ENCODE data around the gene EIF5B. TPM values are rescaled to one million over a fixed set of nuclear protein-coding genes. Genes with fewer than 3 reads are reported as not detected.

Gene EIF5B
- total RNA-seq, 1 donor from 2014 or later, result 65.6 TPM

GRCh38 chr2:99388892-99389291 is 51.7 kb downstream of the EIF5B start:
- FAIRE-seq (no peak), DNase-seq (ENCODE audit: low read depth) (no peak)
- no peaks in the 10 kb centered on the region for H3K9me3 ChIP-seq (ENCODE audit: insufficient read depth, low read depth, low read length)
- no peak overlapping the region for H3K4me3 Mint-ChIP-seq (ENCODE audit: unreplicated experiment)
- H3K4me1 ChIP-seq (ENCODE audit: insufficient read depth, low read length), result peaks cover 8% of the 10 kb centered on the region
- no peak for TF ChIP-seq CTCF (IDR thresholded peaks at IDR 0.05; ENCODE audit: insufficient read depth, low read depth, low read length)
- TF ChIP-seq EZH2 (IDR thresholded peaks at IDR 0.05; ENCODE audit: insufficient read depth, low read length), result no peak
- peaks cover 8% of the 10 kb centered on the region for H3K4me1 Mint-ChIP-seq (ENCODE audit: low read depth, unreplicated experiment)
- peaks cover 12% of the 10 kb centered on the region for H3K79me2 ChIP-seq (ENCODE audit: insufficient read depth, low read length)
- H3K4me2 ChIP-seq (ENCODE audit: low read length), result no peak overlapping the region
- peaks cover 13% of the 10 kb centered on the region for H3K36me3 Mint-ChIP-seq (ENCODE audit: low read depth, unreplicated experiment)
- H3K9ac ChIP-seq (ENCODE audit: low read length), result no peak overlapping the region
- no peaks in the 10 kb centered on the region for H3K27me3 ChIP-seq (ENCODE audit: insufficient read depth, low read length)
- no peak overlapping the region for H3K27ac ChIP-seq (ENCODE audit: low read depth, low read length)
- H3K36me3 ChIP-seq (ENCODE audit: insufficient read depth, low read length), result peaks cover 20% of the 10 kb centered on the region
- no peaks in the 10 kb centered on the region for H4K20me1 ChIP-seq (ENCODE audit: insufficient read depth, low read length)
- no peaks in the 10 kb centered on the region for H3K9me3 Mint-ChIP-seq (ENCODE audit: unreplicated experiment)
- H3K27me3 Mint-ChIP-seq (ENCODE audit: low read depth, unreplicated experiment), result no peaks in the 10 kb centered on the region
- H3K27ac Mint-ChIP-seq (ENCODE audit: unreplicated experiment), result no peak overlapping the region
- H3K4me3 ChIP-seq (ENCODE audit: insufficient read depth, low read depth, low read length), result no peak overlapping the region
- H2AFZ ChIP-seq (ENCODE audit: low read depth, low read length), result no peak overlapping the region

- Mint-ChIP-seq H3K27ac (ENCODE audit: unreplicated experiment) (no peak overlapping the region), H3K27me3 (ENCODE audit: low read depth, unreplicated experiment) (no peaks in the 10 kb centered on the region), H3K4me1 (ENCODE audit: low read depth, unreplicated experiment) (peaks cover 8% of the 10 kb centered on the region), H3K9me3 (ENCODE audit: unreplicated experiment) (no peaks in the 10 kb centered on the region), H3K4me3 (ENCODE audit: unreplicated experiment) (no peak overlapping the region), H3K36me3 (ENCODE audit: low read depth, unreplicated experiment) (peaks cover 13% of the 10 kb centered on the region)
- no peak overlapping the region for H3K4me3 ChIP-seq (ENCODE audit: insufficient read depth, low read depth, low read length)
- no peaks in the 10 kb centered on the region for H3K9me3 ChIP-seq (ENCODE audit: insufficient read depth, low read depth, low read length)
- H3K27me3 ChIP-seq (ENCODE audit: insufficient read depth, low read length), result no peaks in the 10 kb centered on the region
- no peak overlapping the region for H3K9ac ChIP-seq (ENCODE audit: low read length)
- FAIRE-seq (no peak), DNase-seq (ENCODE audit: low read depth) (peak; percentile 70)
- H3K36me3 ChIP-seq (ENCODE audit: insufficient read depth, low read length), result peaks cover 22% of the 10 kb centered on the region
- no peak overlapping the region for H2AFZ ChIP-seq (ENCODE audit: low read depth, low read length)
- peaks cover 8% of the 10 kb centered on the region for H3K4me1 ChIP-seq (ENCODE audit: insufficient read depth, low read length)
- H3K79me2 ChIP-seq (ENCODE audit: insufficient read depth, low read length), result peaks cover 12% of the 10 kb centered on the region
- H3K27ac ChIP-seq (ENCODE audit: low read depth, low read length), result peak overlapping the region; percentile 32
- H4K20me1 ChIP-seq (ENCODE audit: insufficient read depth, low read length), result no peaks in the 10 kb centered on the region
- TF ChIP-seq CTCF (IDR thresholded peaks at IDR 0.05; ENCODE audit: insufficient read depth, low read depth, low read length), result no peak
- no peak for TF ChIP-seq EZH2 (IDR thresholded peaks at IDR 0.05; ENCODE audit: insufficient read depth, low read length)
- H3K4me2 ChIP-seq (ENCODE audit: low read length), result peak overlapping the region; percentile 2
These were observed 52.2 kb downstream of the EIF5B start for GRCh38 chr2:99389371-99389770.

GRCh38 chr2:99389946-99390345 is 52.8 kb downstream of the EIF5B start:
- peaks cover 12% of the 10 kb centered on the region for H3K79me2 ChIP-seq (ENCODE audit: insufficient read depth, low read length)
- no peak overlapping the region for H3K9ac ChIP-seq (ENCODE audit: low read length)
- DNase-seq (ENCODE audit: low read depth) (no peak), FAIRE-seq (no peak)
- H4K20me1 ChIP-seq (ENCODE audit: insufficient read depth, low read length), result no peaks in the 10 kb centered on the region
- Mint-ChIP-seq H3K4me1 (ENCODE audit: low read depth, unreplicated experiment) (peaks cover 8% of the 10 kb centered on the region), H3K27ac (ENCODE audit: unreplicated experiment) (no peak overlapping the region), H3K4me3 (ENCODE audit: unreplicated experiment) (no peak overlapping the region), H3K9me3 (ENCODE audit: unreplicated experiment) (no peaks in the 10 kb centered on the region), H3K36me3 (ENCODE audit: low read depth, unreplicated experiment) (peaks cover 9% of the 10 kb centered on the region), H3K27me3 (ENCODE audit: low read depth, unreplicated experiment) (no peaks in the 10 kb centered on the region)
- no peaks in the 10 kb centered on the region for H3K9me3 ChIP-seq (ENCODE audit: insufficient read depth, low read depth, low read length)
- H3K4me3 ChIP-seq (ENCODE audit: insufficient read depth, low read depth, low read length), result no peak overlapping the region
- peaks cover 25% of the 10 kb centered on the region for H3K36me3 ChIP-seq (ENCODE audit: insufficient read depth, low read length)
- H3K4me1 ChIP-seq (ENCODE audit: insufficient read depth, low read length), result peaks cover 8% of the 10 kb centered on the region
- H3K4me2 ChIP-seq (ENCODE audit: low read length), result peak overlapping the region; percentile 2
- TF ChIP-seq CTCF (IDR thresholded peaks at IDR 0.05; ENCODE audit: insufficient read depth, low read depth, low read length) (no peak), EZH2 (IDR thresholded peaks at IDR 0.05; ENCODE audit: insufficient read depth, low read length) (no peak)
- H2AFZ ChIP-seq (ENCODE audit: low read depth, low read length), result no peak overlapping the region
- H3K27me3 ChIP-seq (ENCODE audit: insufficient read depth, low read length), result no peaks in the 10 kb centered on the region
- peak overlapping the region; percentile 32 for H3K27ac ChIP-seq (ENCODE audit: low read depth, low read length)

Data from astrocyte (in vitro differentiated cells and primary cell).